H1 (cell line): Measurements from ENCODE around the gene CHD9. TPM values are rescaled to one million over a fixed set of nuclear protein-coding genes. Genes with fewer than 3 reads are reported as not detected.

Experiments
- CEBPB ChIP-seq: IDR thresholded peaks from 2 replicates; pipeline ENCODE4 v1.6.1; 2012; ENCODE audit warnings: low read depth, low read length
- EZH2 ChIP-seq: fragments of 200-600 bp; sonication (generic); IDR thresholded peaks from 2 replicates; pipeline ENCODE4 v1.7.1; 2012; ENCODE audit warnings: low read depth, mild to moderate bottlenecking, moderate library complexity, low read length, inconsistent platforms; ENCODE audit not compliant: severe bottlenecking
- HDAC6 ChIP-seq: IDR thresholded peaks from one replicate; pipeline ENCODE4 v1.7.1; 2012; ENCODE audit warnings: low read depth, mild to moderate bottlenecking, inconsistent platforms, low read length, moderate library complexity
- POU5F1 ChIP-seq: IDR thresholded peaks from 2 replicates; pipeline ENCODE4 v1.6.1; 2011; ENCODE audit warnings: low read depth, mild to moderate bottlenecking, low read length, moderate library complexity
- RNF2 ChIP-seq: fragments of 200-900, 300-1000 bp; sonication (generic); IDR thresholded peaks from 2 replicates; pipeline ENCODE4 v1.7.1; 2016; ENCODE audit warnings: borderline replicate concordance, low read depth, mild to moderate bottlenecking, antibody characterized with exemption, low read length; ENCODE audit not compliant: poor library complexity, severe bottlenecking; ENCODE audit errors: missing control alignments
- SP4 ChIP-seq: IDR thresholded peaks from 2 replicates; pipeline ENCODE4 v1.6.1; 2012; ENCODE audit warnings: low read length, inconsistent platforms
- polyA plus RNA-seq, 7 experiments: library from polyadenylated mRNA; depleted of rRNA in 3 of 7; stranded (reverse) in 5 of 7; unstranded in 2 of 7; fragments of >200 nt in 5 of 7; fragments of 200-250 nt in 2 of 7; gene quantifications; 1 replicate in 5 of 7; 2 replicates in 1 of 7; 4 replicates in 1 of 7; pipeline versions ENCODE4 v1.2.1 to v1.2.3, GENCODE V29; 2011 to 2013; ENCODE audit warnings: missing spikeins in 2 of 7, mixed read lengths in 2 of 7
- total RNA-seq: library from RNA; stranded (reverse); fragmentation: NEBNext Ultra II Directional; extraction: Animal tissue kit (Norgen Biotek cat#: 25700); gene quantifications from 2 replicates; pipeline ENCODE4 v1.2.1, GENCODE V29; 2021

The CHD9 gene
- total and polyA plus RNA-seq, 2 of the 8 experiments (the other 6 are each of a cell fraction or from before 2014, with no cell fraction given), result 9.9 to 32.4 TPM

DNA sequence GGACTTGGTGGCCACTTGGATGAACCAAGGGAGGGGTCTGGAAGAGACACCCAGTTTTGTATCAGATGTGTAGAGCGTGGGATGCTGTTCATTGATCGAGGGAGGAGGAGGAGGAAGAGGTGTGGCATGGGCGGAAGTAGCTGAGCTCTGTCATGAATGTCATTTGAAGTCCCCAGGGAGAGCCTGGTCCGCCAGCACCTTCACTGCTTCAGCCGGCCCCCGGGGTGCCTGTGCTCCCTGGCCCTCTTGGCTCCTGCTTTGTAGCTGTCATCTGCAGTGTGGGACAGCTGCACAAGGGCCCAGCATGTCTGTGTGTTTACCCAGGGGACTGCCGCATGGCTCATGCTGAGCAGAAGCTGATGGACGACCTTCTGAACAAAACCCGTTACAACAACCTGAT, 304.1 kb downstream of the CHD9 start (continued):
- TF ChIP-seq RNF2 (no peak), CEBPB (no peak), POU5F1 (no peak), HDAC6 (no peak), EZH2 (no peak), SP4 (no peak)
- TF ChIP-seq, all 59 proteins: peak for 0
